Measurements from ENCODE around the gene TEX51. TPM values are rescaled to one million over a fixed set of nuclear protein-coding genes. Genes with fewer than 3 reads are reported as not detected.

Gene TEX51
- total RNA-seq, 4 donors from 2014 or later, result not detected

DNA sequence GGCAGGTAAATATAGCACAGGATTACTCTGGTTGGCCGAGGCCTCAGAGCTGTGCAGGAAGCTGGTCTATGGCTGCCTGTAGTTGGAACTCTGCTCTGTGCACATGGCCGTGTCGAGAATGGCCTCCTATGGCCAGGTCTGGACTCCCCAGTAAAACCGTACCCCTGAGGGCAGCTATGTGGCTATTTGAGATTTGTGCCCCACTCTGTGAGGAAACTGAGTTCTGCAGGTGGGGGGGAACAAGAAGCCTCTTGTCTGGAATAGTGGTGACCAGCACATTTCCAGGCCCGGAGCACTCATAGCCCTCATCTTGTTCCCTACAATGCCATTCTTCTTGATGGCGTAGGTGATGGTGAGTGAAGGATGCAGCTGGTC is 15.0 kb upstream of the TEX51 start:
- no peak for DNase-seq
- H3K27me3 ChIP-seq, result no peaks in the 10 kb centered on the region
- peaks cover 0 to 14% (median 10%) of the 10 kb centered on the region in 4 donors for H3K4me1 ChIP-seq
- WGBS, 2 donors (ENCODE audit: low coverage in 1 of 2), result 90% methylated on average over 6 of the region's 6 CpGs; no CpG with 5 or more reads in 1 of the 2 donors
- H3K36me3 ChIP-seq, result no peaks in the 10 kb centered on the region
- H3K9me3 ChIP-seq, result no peaks in the 10 kb centered on the region
- no peak overlapping the region for H3K27ac ChIP-seq
- TF ChIP-seq, protein P1, sequence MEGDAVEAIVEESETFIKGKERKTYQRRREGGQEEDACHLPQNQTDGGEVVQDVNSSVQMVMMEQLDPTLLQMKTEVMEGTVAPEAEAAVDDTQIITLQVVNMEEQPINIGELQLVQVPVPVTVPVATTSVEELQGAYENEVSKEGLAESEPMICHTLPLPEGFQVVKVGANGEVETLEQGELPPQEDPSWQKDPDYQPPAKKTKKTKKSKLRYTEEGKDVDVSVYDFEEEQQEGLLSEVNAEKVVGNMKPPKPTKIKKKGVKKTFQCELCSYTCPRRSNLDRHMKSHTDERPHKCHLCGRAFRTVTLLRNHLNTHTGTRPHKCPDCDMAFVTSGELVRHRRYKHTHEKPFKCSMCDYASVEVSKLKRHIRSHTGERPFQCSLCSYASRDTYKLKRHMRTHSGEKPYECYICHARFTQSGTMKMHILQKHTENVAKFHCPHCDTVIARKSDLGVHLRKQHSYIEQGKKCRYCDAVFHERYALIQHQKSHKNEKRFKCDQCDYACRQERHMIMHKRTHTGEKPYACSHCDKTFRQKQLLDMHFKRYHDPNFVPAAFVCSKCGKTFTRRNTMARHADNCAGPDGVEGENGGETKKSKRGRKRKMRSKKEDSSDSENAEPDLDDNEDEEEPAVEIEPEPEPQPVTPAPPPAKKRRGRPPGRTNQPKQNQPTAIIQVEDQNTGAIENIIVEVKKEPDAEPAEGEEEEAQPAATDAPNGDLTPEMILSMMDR (IDR thresholded peaks at IDR 0.05), result no peak
- TF ChIP-seq POLR2AphosphoS5 (IDR thresholded peaks at IDR 0.05) (no peak), EP300 (IDR thresholded peaks at IDR 0.05; ENCODE audit: low read depth) (no peak)
- no peak overlapping the region for H3K4me3 ChIP-seq
- intact Hi-C loops (cut with DNase I; ENCODE audit: low total_unique reads), result no loop called here
- in situ Hi-C loops (cut with MboI; ENCODE audit: low pct_ligation_motif_present in 1 of 4, low pct_unique_long_range_greater_than_20kb in 1 of 4, low sequenced_read_pairs in 3 of 4), result no loop called here

DNA sequence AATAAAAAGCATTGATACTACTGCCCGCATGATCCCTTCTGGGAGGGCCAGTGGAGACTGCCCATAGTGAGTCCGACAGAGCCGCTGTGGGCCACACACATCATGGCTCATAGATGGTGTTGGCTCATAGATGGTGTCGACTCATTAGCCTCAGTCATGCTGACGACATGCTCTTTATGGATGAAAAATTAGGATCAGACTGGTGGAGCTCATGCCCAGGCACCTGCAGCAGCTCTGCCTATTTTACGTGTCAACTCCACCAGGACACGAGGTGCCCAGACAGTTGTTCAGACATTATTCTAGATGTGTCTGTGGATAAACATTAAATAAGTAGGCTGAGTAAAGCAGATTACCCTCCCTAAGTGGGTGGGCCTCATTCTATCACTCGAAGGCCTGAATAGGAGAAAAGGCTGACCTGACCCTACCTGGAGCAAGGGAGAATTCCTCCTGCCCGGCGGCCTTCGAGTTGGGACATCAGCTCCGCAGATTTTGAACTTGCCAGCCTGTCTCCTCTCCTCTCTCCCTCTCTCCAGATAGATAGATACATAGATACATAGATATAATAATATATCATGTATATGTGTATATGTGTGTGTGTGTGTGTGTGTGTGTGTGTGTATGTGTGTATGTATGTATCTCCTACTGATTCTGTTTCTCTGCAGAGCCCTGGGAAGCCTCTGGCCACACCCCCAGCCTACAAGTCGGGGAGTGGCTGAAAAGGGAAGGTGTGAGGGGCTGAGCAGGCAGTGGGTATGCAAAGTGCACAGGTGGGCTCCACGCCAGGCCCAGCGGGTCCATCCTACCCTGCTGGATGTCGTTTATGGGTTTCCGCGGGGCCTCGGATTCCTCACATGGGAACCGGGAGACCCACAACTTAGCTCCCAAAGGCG is 13.6 kb upstream of the TEX51 start:
- Histone ChIP-seq H3K9me3 (no peaks in the 10 kb centered on the region), H3K27ac (no peak overlapping the region), H3K4me1 (peaks cover 0 to 14% (median 10%) of the 10 kb centered on the region in 4 donors), H3K27me3 (no peaks in the 10 kb centered on the region), H3K36me3 (no peaks in the 10 kb centered on the region), H3K4me3 (no peak overlapping the region)
- intact Hi-C loops (cut with DNase I; ENCODE audit: low total_unique reads) (no loop called here), in situ Hi-C loops (cut with MboI; ENCODE audit: low pct_ligation_motif_present in 1 of 4, low pct_unique_long_range_greater_than_20kb in 1 of 4, low sequenced_read_pairs in 3 of 4) (no loop called here)
- TF ChIP-seq EP300 (IDR thresholded peaks at IDR 0.05; ENCODE audit: low read depth) (no peak), POLR2A (IDR thresholded peaks at IDR 0.05) (no peak), POLR2AphosphoS5 (IDR thresholded peaks at IDR 0.05) (no peak)
- TF ChIP-seq, protein P1 (IDR thresholded peaks at IDR 0.05), result no peak
- DNase-seq, result no peak
- WGBS, 2 donors (ENCODE audit: low coverage in 1 of 2), result 82 to 90% methylated on average over 2 to 21 of the region's 21 CpGs

DNA sequence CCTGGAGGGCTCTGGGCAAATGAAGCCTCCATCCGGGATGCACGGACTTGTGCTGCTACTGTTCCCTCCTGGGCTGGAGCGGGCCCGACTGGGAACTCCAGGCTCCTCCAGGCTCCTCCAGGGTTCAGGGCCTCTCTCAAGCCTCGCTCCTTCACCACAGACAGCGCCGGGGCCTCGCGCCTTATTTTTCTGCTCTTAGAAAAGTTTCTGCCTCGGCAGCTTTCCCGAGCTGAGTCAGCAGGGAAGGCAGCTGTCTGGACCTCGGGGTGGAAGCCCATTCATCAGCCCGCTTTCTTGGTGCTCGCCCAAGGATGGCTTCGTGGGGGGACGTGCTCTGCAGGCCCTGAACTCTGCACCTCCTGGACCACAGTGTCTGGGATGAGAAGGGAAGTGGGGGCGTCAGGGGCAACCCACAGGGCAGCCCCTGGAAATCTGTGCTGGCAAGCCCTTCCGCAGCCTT is 12.9 kb upstream of the TEX51 start:
- Histone ChIP-seq H3K9me3 (no peaks in the 10 kb centered on the region), H3K27ac (no peak overlapping the region), H3K36me3 (no peaks in the 10 kb centered on the region), H3K4me3 (peak overlapping the region in 3 of 4 donors; percentile 29 to 33 (median 32)), H3K4me1 (peaks cover 0 to 14% (median 10%) of the 10 kb centered on the region in 4 donors), H3K27me3 (no peaks in the 10 kb centered on the region)
- TF ChIP-seq POLR2AphosphoS5 (IDR thresholded peaks at IDR 0.05) (no peak), POLR2A (IDR thresholded peaks at IDR 0.05) (no peak), EP300 (IDR thresholded peaks at IDR 0.05; ENCODE audit: low read depth) (no peak)
- TF ChIP-seq, protein P1 (IDR thresholded peaks at IDR 0.05), result no peak
- no peak for DNase-seq
- WGBS, 2 donors (ENCODE audit: low coverage in 1 of 2), result 60% methylated on average over 18 of the region's 18 CpGs; no CpG with 5 or more reads in 1 of the 2 donors
- in situ Hi-C loops (cut with MboI; ENCODE audit: low pct_ligation_motif_present in 1 of 4, low pct_unique_long_range_greater_than_20kb in 1 of 4, low sequenced_read_pairs in 3 of 4) (no loop called here), intact Hi-C loops (cut with DNase I; ENCODE audit: low total_unique reads) (no loop called here)

DNA sequence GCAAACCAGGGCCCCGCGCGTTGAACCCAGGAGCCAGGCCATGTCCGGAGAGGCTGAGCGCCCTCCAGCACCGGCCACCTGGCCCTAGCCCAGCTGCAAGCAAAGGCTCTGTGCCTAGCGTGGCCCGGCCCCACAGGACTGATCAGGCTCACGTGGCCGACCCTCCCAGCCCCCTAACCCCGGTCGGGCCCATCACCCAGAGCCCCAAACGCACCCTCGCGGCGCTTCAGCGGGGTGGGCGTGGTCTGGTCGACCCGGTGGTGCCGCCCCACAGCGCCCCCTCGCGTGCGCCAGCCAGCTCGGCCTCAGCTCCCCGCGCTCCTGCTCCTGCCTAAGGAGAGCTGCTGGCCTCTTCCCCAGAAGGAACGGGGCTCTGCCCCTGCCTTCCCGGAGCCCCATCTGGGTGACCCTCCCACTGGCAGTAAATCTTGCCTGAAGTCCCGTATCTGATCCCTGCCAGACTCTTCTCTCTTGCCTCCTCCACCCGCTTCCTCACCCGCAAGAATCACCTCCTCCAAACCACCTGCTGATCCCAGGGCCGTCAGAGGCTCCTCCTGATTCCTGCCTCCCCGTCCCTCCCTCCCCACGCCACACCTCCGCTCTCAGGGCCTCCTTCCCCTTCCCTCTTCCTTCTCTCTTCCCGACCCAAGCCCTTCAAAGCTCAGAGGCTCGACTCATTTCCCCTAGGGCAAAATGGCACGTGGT is 12.3 kb upstream of the TEX51 start:
- Histone ChIP-seq H3K4me3 (peak overlapping the region in 3 of 4 donors; percentile 29 to 33 (median 32)), H3K4me1 (peaks cover 0 to 14% (median 10%) of the 10 kb centered on the region in 4 donors), H3K27me3 (no peaks in the 10 kb centered on the region), H3K9me3 (no peaks in the 10 kb centered on the region), H3K27ac (no peak overlapping the region), H3K36me3 (no peaks in the 10 kb centered on the region)
- DNase-seq, result peak; percentile 70
- 12 to 24% methylated on average over 10 to 19 of the region's 40 CpGs for WGBS, 2 donors (ENCODE audit: low coverage in 1 of 2)
- in situ Hi-C loops (cut with MboI; ENCODE audit: low pct_ligation_motif_present in 1 of 4, low pct_unique_long_range_greater_than_20kb in 1 of 4, low sequenced_read_pairs in 3 of 4) (no loop called here), intact Hi-C loops (cut with DNase I; ENCODE audit: low total_unique reads) (no loop called here)
- TF ChIP-seq POLR2A (IDR thresholded peaks at IDR 0.05), result no peak
- TF ChIP-seq, protein P1 (IDR thresholded peaks at IDR 0.05), result peak; percentile 58 to 76 (median 64)
- no peak for TF ChIP-seq EP300 (IDR thresholded peaks at IDR 0.05; ENCODE audit: low read depth)
- TF ChIP-seq POLR2AphosphoS5 (IDR thresholded peaks at IDR 0.05), result no peak
